Measurements from ENCODE around the gene IMPDH1. TPM values are rescaled to one million over a fixed set of nuclear protein-coding genes. Genes with fewer than 3 reads are reported as not detected.

The IMPDH1 gene
- total and polyA plus RNA-seq, 9 of the 15 experiments (the other 6 are each of a cell fraction or from before 2014, with no cell fraction given), result 0.80 to 118 (median 64.3) TPM

DNA sequence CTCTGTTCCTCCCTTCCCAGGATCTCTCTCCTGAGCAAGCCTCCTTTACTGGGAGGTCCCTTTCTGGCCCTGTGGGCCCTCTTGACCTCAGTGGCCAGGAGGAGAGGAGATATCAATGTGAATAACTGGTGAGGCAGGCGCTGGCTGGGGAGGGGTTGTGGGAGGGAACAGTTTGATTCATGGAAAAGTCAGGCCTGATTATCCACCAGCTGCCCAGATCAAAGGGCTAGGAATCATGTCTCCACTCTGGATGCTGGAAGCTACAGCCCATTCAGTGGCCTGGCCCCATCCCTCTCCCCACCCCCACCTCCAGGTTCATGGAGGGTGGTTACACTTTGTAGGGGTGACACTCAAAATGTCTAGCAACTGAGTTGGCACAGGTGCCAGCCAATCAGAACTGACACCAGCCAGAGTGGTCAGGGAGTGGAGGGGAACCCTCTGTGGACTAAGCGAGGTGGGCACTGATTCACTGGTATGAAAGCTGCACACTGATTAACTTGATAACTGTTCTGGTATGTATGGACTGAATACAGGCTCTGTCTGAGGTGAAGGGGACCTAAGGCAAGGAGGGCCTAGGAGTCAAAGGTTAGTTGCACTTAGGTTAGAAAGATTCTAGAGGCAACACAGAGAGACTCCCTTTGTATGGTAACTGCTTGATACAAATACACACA, 53.1 kb downstream of the IMPDH1 start:
- 4% methylated on average over 2 of the region's 2 CpGs for WGBS (ENCODE audit: insufficient coverage, low coverage, missing lambda C conversion rate)
- DNase-seq (ENCODE audit: extremely low read depth in 1 of 4, low spot score in 3 of 4) (peak in 1 of 4 experiments; percentile 29), FAIRE-seq (no peak), ATAC-seq (no peak)
- Histone ChIP-seq H3K36me3 (ENCODE audit: control insufficient read depth, insufficient read depth, low read length) (no peaks in the 10 kb centered on the region), H3K4me1 (replicated peaks in 1 of 2; ENCODE audit: control insufficient read depth in 2 of 2, insufficient read depth in 2 of 2, low read length in 2 of 2) (peaks cover 12 to 27% of the 10 kb centered on the region in 2 experiments), H3K4me3 (no peak overlapping the region), H3K79me2 (ENCODE audit: control insufficient read depth, insufficient read depth, low read length) (no peaks in the 10 kb centered on the region), H3K9ac (ENCODE audit: insufficient read depth in 1 of 2, low read depth in 2 of 2, low read length in 2 of 2) (no peak overlapping the region), H3K27me3 (ENCODE audit: control insufficient read depth in 2 of 2, insufficient read depth in 2 of 2, low read length in 2 of 2) (peaks cover 32 to 50% of the 10 kb centered on the region in 2 experiments; a peak in 4 of 5 replicates), H3K9me3 (replicated peaks; ENCODE audit: control insufficient read depth, insufficient read depth, low read depth, low read length) (no peaks in the 10 kb centered on the region), H2AFZ (ENCODE audit: low read depth, low read length) (no peak overlapping the region), H3K9me1 (ENCODE audit: control insufficient read depth, insufficient read depth, low read length) (peaks cover 3% of the 10 kb centered on the region), H3K27ac (ENCODE audit: extremely low read depth, low read depth, low read length) (no peak overlapping the region), H3K4me2 (ENCODE audit: insufficient read depth, low read length) (no peak overlapping the region), H4K20me1 (replicated peaks; ENCODE audit: control insufficient read depth, insufficient read depth, low read length) (no peaks in the 10 kb centered on the region)
- in situ Hi-C loops (cut with MboI), result no loop called here
- TF ChIP-seq FOXA1 (IDR thresholded peaks at IDR 0.05; ENCODE audit: borderline replicate concordance) (no peak), SPI1 (IDR thresholded peaks at IDR 0.05; ENCODE audit: borderline replicate concordance, low read depth, low read length) (0 out of 2 replicates have a peak, but pooled peaks have one; percentile 0)
- intact Hi-C loops (cut with micrococcal nuclease), result no loop called here
- BruUV-seq (replicated peaks), result no TSS peak
- CTCF ChIA-PET (ENCODE audit: low intra/inter-chr PET ratio), result no interaction called here
- POLR2A ChIA-PET, result interaction anchor here (0.6 to 2.3 kb wide), 3 partner anchors 8 to 22 kb away, joined by 5 to 6 read pairs (median 5); no protein-coding TSS in a partner anchor

DNA sequence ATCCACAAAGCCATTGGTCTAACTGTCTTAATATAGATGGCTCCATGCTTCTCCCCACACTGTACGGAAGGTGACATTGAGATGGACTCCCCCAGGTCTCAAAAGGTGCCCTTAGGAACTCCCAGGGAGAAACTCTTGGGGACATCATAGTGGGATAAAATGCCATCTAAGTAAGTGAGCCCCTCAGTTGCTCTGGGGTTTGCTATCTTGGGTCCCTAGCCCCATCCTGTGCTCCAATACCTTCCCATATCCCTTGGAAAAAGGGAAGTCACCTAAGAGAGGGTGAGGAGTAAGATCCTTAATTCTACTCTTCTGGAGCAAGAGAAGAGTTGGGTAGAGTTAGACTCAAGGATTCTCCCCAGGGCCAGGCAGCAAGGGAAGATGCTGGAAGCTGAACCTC, 56.2 kb downstream of the IMPDH1 start:
- Histone ChIP-seq H3K27me3 (ENCODE audit: control insufficient read depth in 2 of 2, insufficient read depth in 2 of 2, low read length in 2 of 2) (peaks cover 9 to 34% of the 10 kb centered on the region in 2 experiments; a peak in 4 of 5 replicates), H3K9me3 (replicated peaks; ENCODE audit: control insufficient read depth, insufficient read depth, low read depth, low read length) (no peaks in the 10 kb centered on the region), H3K4me1 (replicated peaks in 1 of 2; ENCODE audit: control insufficient read depth in 2 of 2, insufficient read depth in 2 of 2, low read length in 2 of 2) (peaks cover 12 to 20% of the 10 kb centered on the region in 2 experiments), H3K79me2 (ENCODE audit: control insufficient read depth, insufficient read depth, low read length) (no peaks in the 10 kb centered on the region), H3K9ac (ENCODE audit: insufficient read depth in 1 of 2, low read depth in 2 of 2, low read length in 2 of 2) (no peak overlapping the region), H3K4me2 (ENCODE audit: insufficient read depth, low read length) (peak overlapping the region; percentile 49; the same call in 1 of the 2 replicates), H3K9me1 (ENCODE audit: control insufficient read depth, insufficient read depth, low read length) (peaks cover 3% of the 10 kb centered on the region), H2AFZ (ENCODE audit: low read depth, low read length) (peak overlapping the region; percentile 26; the same call in 1 of the 2 replicates), H4K20me1 (replicated peaks; ENCODE audit: control insufficient read depth, insufficient read depth, low read length) (no peaks in the 10 kb centered on the region), H3K4me3 (no peak overlapping the region), H3K27ac (ENCODE audit: extremely low read depth, low read depth, low read length) (no peak overlapping the region), H3K36me3 (ENCODE audit: control insufficient read depth, insufficient read depth, low read length) (no peaks in the 10 kb centered on the region)
- DNase-seq (ENCODE audit: extremely low read depth in 1 of 4, low spot score in 3 of 4) (no peak), FAIRE-seq (no peak), ATAC-seq (no peak; the same call in 2 of the 3 replicates)
- intact Hi-C loops (cut with micrococcal nuclease) (no loop called here), in situ Hi-C loops (cut with MboI) (no loop called here)
- WGBS (ENCODE audit: insufficient coverage, low coverage, missing lambda C conversion rate), result 30% methylated on average over 1 of the region's 1 CpG
- ChIA-PET CTCF (ENCODE audit: low intra/inter-chr PET ratio) (no interaction called here), POLR2A (interaction anchor here (0.6 to 1.1 kb wide), 4 partner anchors 10 to 20 kb away, joined by 3 to 4 read pairs (median 4); partner anchors contain the start of gene RBM28)
- no TSS peak for BruUV-seq (replicated peaks)
- TF ChIP-seq, protein P1, sequence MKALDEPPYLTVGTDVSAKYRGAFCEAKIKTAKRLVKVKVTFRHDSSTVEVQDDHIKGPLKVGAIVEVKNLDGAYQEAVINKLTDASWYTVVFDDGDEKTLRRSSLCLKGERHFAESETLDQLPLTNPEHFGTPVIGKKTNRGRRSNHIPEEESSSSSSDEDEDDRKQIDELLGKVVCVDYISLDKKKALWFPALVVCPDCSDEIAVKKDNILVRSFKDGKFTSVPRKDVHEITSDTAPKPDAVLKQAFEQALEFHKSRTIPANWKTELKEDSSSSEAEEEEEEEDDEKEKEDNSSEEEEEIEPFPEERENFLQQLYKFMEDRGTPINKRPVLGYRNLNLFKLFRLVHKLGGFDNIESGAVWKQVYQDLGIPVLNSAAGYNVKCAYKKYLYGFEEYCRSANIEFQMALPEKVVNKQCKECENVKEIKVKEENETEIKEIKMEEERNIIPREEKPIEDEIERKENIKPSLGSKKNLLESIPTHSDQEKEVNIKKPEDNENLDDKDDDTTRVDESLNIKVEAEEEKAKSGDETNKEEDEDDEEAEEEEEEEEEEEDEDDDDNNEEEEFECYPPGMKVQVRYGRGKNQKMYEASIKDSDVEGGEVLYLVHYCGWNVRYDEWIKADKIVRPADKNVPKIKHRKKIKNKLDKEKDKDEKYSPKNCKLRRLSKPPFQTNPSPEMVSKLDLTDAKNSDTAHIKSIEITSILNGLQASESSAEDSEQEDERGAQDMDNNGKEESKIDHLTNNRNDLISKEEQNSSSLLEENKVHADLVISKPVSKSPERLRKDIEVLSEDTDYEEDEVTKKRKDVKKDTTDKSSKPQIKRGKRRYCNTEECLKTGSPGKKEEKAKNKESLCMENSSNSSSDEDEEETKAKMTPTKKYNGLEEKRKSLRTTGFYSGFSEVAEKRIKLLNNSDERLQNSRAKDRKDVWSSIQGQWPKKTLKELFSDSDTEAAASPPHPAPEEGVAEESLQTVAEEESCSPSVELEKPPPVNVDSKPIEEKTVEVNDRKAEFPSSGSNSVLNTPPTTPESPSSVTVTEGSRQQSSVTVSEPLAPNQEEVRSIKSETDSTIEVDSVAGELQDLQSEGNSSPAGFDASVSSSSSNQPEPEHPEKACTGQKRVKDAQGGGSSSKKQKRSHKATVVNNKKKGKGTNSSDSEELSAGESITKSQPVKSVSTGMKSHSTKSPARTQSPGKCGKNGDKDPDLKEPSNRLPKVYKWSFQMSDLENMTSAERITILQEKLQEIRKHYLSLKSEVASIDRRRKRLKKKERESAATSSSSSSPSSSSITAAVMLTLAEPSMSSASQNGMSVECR (CRISPR knock-in tag; IDR thresholded peaks at IDR 0.05), result no peak
- 0 out of 2 replicates have a peak, but pooled peaks have one; percentile 28 for TF ChIP-seq SPI1 (IDR thresholded peaks at IDR 0.05; ENCODE audit: borderline replicate concordance, low read depth, low read length)
- no peak for TF ChIP-seq NCOR1 (IDR thresholded peaks at IDR 0.05)
- TF ChIP-seq, protein P2, sequence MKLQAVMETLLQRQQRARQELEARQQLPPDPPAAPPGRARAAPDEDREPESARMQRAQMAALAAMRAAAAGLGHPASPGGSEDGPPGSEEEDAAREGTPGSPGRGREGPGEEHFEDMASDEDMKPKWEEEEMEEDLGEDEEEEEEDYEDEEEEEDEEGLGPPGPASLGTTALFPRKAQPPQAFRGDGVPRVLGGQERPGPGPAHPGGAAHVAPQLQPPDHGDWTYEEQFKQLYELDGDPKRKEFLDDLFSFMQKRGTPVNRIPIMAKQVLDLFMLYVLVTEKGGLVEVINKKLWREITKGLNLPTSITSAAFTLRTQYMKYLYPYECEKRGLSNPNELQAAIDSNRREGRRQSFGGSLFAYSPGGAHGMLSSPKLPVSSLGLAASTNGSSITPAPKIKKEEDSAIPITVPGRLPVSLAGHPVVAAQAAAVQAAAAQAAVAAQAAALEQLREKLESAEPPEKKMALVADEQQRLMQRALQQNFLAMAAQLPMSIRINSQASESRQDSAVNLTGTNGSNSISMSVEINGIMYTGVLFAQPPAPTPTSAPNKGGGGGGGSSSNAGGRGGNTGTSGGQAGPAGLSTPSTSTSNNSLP (IDR thresholded peaks at IDR 0.05; ENCODE audit: borderline replicate concordance, low read depth, low read length), result no peak
- TF ChIP-seq JUN (IDR thresholded peaks at IDR 0.05; ENCODE audit: borderline replicate concordance, low read depth, low read length), result no peak
- TF ChIP-seq JUN (CRISPR knock-in tag; IDR thresholded peaks at IDR 0.05; ENCODE audit: borderline replicate concordance), result no peak
- no peak for TF ChIP-seq NFYB (IDR thresholded peaks at IDR 0.05; ENCODE audit: extremely low read depth, insufficient read length)
